ENCODE data around the gene CRACR2A.

CRACR2A gene

DNA sequence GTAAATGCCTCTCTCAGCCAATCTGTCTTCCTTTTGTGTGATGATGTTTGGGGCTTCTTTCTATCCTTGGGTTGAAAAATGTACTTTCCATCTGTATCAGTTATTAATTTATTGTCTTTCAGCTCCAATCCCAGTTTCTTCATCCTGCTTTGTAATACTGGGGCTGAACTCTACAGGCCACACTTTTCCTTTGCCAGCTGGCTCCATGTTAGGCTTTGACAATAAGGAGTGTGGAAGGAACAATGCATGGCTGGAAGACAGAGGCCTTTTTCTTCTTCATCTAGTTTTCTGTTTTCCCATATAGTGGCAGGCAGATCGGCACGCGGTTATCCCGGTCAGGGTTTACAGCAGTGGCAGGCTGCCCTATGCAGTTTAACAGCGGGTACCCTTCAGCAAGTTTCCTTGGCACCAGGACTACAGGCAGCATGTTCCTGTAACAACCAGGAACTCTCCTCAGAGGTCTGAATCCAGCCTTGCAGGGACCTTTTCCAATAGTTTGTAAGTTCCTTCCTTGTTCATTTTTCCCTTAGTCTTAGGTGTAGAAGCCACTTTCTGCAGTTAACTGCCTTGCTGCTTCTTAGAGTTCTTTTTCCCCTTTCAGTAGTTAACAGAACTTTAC, 38.5 kb upstream of the CRACR2A start:
- DNase-seq (ENCODE audit: low read depth) = no peak
- TF ChIP-seq, protein P1, sequence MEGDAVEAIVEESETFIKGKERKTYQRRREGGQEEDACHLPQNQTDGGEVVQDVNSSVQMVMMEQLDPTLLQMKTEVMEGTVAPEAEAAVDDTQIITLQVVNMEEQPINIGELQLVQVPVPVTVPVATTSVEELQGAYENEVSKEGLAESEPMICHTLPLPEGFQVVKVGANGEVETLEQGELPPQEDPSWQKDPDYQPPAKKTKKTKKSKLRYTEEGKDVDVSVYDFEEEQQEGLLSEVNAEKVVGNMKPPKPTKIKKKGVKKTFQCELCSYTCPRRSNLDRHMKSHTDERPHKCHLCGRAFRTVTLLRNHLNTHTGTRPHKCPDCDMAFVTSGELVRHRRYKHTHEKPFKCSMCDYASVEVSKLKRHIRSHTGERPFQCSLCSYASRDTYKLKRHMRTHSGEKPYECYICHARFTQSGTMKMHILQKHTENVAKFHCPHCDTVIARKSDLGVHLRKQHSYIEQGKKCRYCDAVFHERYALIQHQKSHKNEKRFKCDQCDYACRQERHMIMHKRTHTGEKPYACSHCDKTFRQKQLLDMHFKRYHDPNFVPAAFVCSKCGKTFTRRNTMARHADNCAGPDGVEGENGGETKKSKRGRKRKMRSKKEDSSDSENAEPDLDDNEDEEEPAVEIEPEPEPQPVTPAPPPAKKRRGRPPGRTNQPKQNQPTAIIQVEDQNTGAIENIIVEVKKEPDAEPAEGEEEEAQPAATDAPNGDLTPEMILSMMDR (IDR thresholded peaks at IDR 0.05; ENCODE audit: low read depth, low read length, missing control alignments) = no peak
- H3K4me3 ChIP-seq (ENCODE audit: low read depth, low read length) = no peak overlapping the region

GRCh38 chr12:3790642-3791041, 37.7 kb upstream of the CRACR2A start:
- DNase-seq (ENCODE audit: low read depth) = no peak
- TF ChIP-seq, protein P1 (IDR thresholded peaks at IDR 0.05; ENCODE audit: low read depth, low read length, missing control alignments) = no peak
- no peak overlapping the region for H3K4me3 ChIP-seq (ENCODE audit: low read depth, low read length)

DNA sequence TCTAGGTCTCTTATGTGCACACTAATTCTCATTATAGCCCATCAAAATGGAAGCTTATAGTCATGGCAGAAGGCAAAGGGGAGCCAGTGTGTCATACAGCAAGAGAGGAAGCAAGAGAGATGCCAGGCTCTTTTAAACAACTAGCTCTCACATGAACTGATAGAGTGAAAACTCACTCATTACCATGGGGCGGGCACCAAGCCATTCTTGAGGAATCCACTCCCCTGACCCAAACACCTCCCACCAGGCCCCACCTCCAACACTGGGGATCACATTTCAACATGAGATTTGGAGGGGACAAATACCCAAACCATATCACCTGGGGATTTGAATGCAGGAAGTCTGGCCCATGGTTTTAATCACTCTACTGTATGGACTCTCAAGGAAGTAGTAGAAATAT, 36.9 kb upstream of the CRACR2A start:
- TF ChIP-seq, protein P1 (IDR thresholded peaks at IDR 0.05; ENCODE audit: low read depth, low read length, missing control alignments) = no peak
- DNase-seq (ENCODE audit: low read depth) = no peak
- H3K4me3 ChIP-seq (ENCODE audit: low read depth, low read length) = no peak overlapping the region

DNA sequence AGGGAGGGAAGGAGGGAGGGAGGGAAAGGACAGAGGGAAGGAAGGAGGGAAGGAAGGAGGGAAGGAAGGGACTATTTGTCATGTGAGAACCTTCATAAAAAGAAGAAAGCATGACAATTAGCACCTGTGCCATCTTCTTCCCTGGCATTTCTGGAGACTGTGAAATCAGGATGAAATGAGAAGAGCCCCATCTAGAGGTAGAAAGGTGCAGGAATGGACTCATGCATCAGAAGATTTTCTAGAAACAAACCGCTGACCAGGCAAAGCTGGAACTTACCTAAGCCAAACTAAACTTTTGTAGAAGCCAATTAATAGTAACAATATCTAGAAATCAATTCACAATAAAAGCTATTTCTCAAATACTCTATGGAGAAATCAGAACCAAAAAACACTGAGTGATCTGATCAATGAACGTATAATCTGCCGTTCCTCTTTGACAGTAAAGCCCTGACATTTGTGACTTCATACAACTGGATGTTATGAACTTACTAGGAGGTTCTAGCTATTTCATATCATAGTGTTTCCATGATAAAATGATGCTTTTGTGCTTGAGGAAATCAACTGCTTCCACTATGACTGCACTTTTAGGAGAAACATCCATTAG, 24.4 kb upstream of the CRACR2A start:
- no peak for DNase-seq (ENCODE audit: low read depth)
- TF ChIP-seq, protein P1 (IDR thresholded peaks at IDR 0.05; ENCODE audit: low read depth, low read length, missing control alignments) = peak; percentile 67
- no peak overlapping the region for H3K4me3 ChIP-seq (ENCODE audit: low read depth, low read length)

- no peak for DNase-seq (ENCODE audit: low read depth)
- TF ChIP-seq, protein P1 (IDR thresholded peaks at IDR 0.05; ENCODE audit: low read depth, low read length, missing control alignments) = no peak
- H3K4me3 ChIP-seq (ENCODE audit: low read depth, low read length) = no peak overlapping the region
Measured at GRCh38 chr12:3775385-3776035, 22.6 kb upstream of the CRACR2A start.

- H3K4me3 ChIP-seq (ENCODE audit: low read depth, low read length) = no peak overlapping the region
- TF ChIP-seq, protein P1 (IDR thresholded peaks at IDR 0.05; ENCODE audit: low read depth, low read length, missing control alignments) = no peak
- DNase-seq (ENCODE audit: low read depth) = no peak
Measured at GRCh38 chr12:3772380-3772779, 19.5 kb upstream of the CRACR2A start.
